Neural crest cell (in vitro differentiated cells): ENCODE data around the gene FOXK1. TPM values are rescaled to one million over a fixed set of nuclear protein-coding genes. Genes with fewer than 3 reads are reported as not detected.

Experiments used
- microRNA-seq: library from miRNA; unstranded; fragments of <30 nt; microRNA quantifications from one replicate; pipeline ENCODE4, GENCODE V29; 2020
- total RNA-seq: library from RNA; stranded (reverse); gene quantifications from 2 replicates; pipeline ENCODE4 v1.2.1, GENCODE V29; 2021

FOXK1 gene
- total RNA-seq, 1 donor from 2014 or later = 29.1 TPM

Small RNA genes within 50 kb of the gene (microRNA-seq; reads per million reads assigned to microRNA genes)
- gene MIR4656 = not detected

Other genes with a start within 250 kb of the FOXK1 start
- gene AP5Z1, start 93.3 kb downstream of the FOXK1 start, total RNA-seq = 31.2 and 37.6 TPM in 2 replicates
- gene PAPOLB, start 179.7 kb downstream of the FOXK1 start, total RNA-seq = 0.23 and 0.26 TPM in 2 replicates
- 12.2 and 13.8 TPM in 2 replicates for gene RADIL, start 201.4 kb downstream of the FOXK1 start, total RNA-seq